ENCODE data around the gene HHATL. TPM values are rescaled to one million over a fixed set of nuclear protein-coding genes. Genes with fewer than 3 reads are reported as not detected.

HHATL gene
- total RNA-seq, 1 experiment from 2014 or later = 0.92 TPM

DNA sequence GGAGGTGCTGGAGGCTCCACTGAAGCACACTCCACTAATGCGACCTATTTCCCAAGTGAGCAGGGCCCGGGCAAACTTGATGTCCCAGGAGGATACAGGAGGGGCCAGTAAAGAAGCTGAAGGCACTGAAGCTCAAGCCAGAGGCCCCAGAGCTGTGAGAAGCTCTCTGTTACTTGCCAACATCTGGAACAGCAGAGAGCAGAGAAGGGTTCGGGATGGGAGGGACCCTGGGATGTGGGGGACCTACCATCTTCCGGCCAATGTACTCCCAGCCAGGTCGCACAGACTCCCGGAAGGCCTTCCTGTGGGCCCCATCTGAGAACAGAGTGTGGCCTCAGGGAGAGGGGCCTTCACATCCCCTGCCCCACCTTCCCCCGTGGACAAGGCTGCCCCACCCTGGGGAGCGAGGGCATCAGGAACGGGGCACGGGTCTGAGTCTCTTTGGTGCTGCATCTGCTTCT is 3.1 kb downstream of the HHATL start:
- POLR2A ChIA-PET = interaction anchor here (0.5 kb wide), 1 partner anchor 45 kb away, joined by 3 read pairs; no protein-coding TSS in a partner anchor
- H3K36me3 Mint-ChIP-seq = no peaks in the 10 kb centered on the region
- DNase-seq (ENCODE audit: low spot score) = no peak
- no peak overlapping the region for H3K27ac Mint-ChIP-seq
- ATAC-seq = no peak
- H3K4me3 Mint-ChIP-seq = no peak overlapping the region
- no peak for TF ChIP-seq NFE2L1 (CRISPR knock-in tag; IDR thresholded peaks at IDR 0.05)
- CTCF ChIA-PET = interaction anchor here (1.1 to 1.2 kb wide), 3 partner anchors 13 to 185 kb away, joined by 3 to 4 read pairs (median 3); no protein-coding TSS in a partner anchor
- H3K4me1 Mint-ChIP-seq = peaks cover 8% of the 10 kb centered on the region
- H3K9me3 Mint-ChIP-seq = no peaks in the 10 kb centered on the region
- H3K27me3 Mint-ChIP-seq (ENCODE audit: low read depth) = no peaks in the 10 kb centered on the region

DNA sequence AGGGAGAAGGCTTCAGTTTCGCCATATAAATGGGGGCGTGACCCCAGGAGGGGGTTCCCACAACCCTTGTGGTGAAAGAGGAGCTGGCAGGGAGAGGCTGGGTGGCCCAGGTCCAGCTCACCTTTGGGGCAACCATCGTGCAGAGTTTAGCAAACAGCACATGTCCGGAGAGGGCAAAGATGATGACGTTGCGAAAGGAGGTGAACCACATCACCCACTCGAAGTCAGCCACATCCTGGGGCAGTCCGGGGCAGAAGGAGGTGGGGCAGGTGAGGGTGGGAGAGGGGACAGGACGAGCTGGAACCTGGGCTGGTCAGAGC is 3.7 kb downstream of the HHATL start:
- Mint-ChIP-seq H3K36me3 (no peaks in the 10 kb centered on the region), H3K9me3 (no peaks in the 10 kb centered on the region), H3K4me1 (peaks cover 8% of the 10 kb centered on the region), H3K27me3 (ENCODE audit: low read depth) (no peaks in the 10 kb centered on the region), H3K27ac (no peak overlapping the region), H3K4me3 (no peak overlapping the region)
- no peak for ATAC-seq
- CTCF ChIA-PET = interaction anchor here (1.1 to 1.2 kb wide), 3 partner anchors 14 to 185 kb away, joined by 3 to 4 read pairs (median 3); no protein-coding TSS in a partner anchor
- POLR2A ChIA-PET = no interaction called here
- no peak for DNase-seq (ENCODE audit: low spot score)
- TF ChIP-seq HMGA2 (CRISPR knock-in tag; IDR thresholded peaks at IDR 0.05) (no peak), CBFB (CRISPR knock-in tag; IDR thresholded peaks at IDR 0.05; ENCODE audit: low read depth) (no peak), SOX15 (CRISPR knock-in tag; IDR thresholded peaks at IDR 0.05) (no peak), JAZF1 (CRISPR knock-in tag; IDR thresholded peaks at IDR 0.05) (no peak), ZNF263 (CRISPR knock-in tag; IDR thresholded peaks at IDR 0.05; ENCODE audit: low read depth) (no peak), GTF2I (CRISPR knock-in tag; conservative IDR thresholded peaks at IDR 0.05) (no peak), NFYB (CRISPR knock-in tag; conservative IDR thresholded peaks at IDR 0.05; ENCODE audit: low read depth) (no peak), FOXJ3 (CRISPR knock-in tag; IDR thresholded peaks at IDR 0.05; ENCODE audit: borderline replicate concordance) (no peak), ARID4B (CRISPR knock-in tag; IDR thresholded peaks at IDR 0.05; ENCODE audit: borderline replicate concordance) (no peak), STAT6 (CRISPR knock-in tag; conservative IDR thresholded peaks at IDR 0.05; ENCODE audit: low read depth) (no peak), TCF7 (CRISPR knock-in tag; IDR thresholded peaks at IDR 0.05; ENCODE audit: low read depth) (no peak), TEAD1 (CRISPR knock-in tag; IDR thresholded peaks at IDR 0.05) (no peak), TEAD4 (CRISPR knock-in tag; IDR thresholded peaks at IDR 0.05) (no peak), USF1 (CRISPR knock-in tag; IDR thresholded peaks at IDR 0.05) (no peak), GABPB1 (CRISPR knock-in tag; IDR thresholded peaks at IDR 0.05) (no peak), ATF6 (CRISPR knock-in tag; IDR thresholded peaks at IDR 0.05) (no peak)
- TF ChIP-seq, protein P1, sequence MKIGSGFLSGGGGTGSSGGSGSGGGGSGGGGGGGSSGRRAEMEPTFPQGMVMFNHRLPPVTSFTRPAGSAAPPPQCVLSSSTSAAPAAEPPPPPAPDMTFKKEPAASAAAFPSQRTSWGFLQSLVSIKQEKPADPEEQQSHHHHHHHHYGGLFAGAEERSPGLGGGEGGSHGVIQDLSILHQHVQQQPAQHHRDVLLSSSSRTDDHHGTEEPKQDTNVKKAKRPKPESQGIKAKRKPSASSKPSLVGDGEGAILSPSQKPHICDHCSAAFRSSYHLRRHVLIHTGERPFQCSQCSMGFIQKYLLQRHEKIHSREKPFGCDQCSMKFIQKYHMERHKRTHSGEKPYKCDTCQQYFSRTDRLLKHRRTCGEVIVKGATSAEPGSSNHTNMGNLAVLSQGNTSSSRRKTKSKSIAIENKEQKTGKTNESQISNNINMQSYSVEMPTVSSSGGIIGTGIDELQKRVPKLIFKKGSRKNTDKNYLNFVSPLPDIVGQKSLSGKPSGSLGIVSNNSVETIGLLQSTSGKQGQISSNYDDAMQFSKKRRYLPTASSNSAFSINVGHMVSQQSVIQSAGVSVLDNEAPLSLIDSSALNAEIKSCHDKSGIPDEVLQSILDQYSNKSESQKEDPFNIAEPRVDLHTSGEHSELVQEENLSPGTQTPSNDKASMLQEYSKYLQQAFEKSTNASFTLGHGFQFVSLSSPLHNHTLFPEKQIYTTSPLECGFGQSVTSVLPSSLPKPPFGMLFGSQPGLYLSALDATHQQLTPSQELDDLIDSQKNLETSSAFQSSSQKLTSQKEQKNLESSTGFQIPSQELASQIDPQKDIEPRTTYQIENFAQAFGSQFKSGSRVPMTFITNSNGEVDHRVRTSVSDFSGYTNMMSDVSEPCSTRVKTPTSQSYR (CRISPR knock-in tag; IDR thresholded peaks at IDR 0.05) = no peak
- TF ChIP-seq, protein P2, sequence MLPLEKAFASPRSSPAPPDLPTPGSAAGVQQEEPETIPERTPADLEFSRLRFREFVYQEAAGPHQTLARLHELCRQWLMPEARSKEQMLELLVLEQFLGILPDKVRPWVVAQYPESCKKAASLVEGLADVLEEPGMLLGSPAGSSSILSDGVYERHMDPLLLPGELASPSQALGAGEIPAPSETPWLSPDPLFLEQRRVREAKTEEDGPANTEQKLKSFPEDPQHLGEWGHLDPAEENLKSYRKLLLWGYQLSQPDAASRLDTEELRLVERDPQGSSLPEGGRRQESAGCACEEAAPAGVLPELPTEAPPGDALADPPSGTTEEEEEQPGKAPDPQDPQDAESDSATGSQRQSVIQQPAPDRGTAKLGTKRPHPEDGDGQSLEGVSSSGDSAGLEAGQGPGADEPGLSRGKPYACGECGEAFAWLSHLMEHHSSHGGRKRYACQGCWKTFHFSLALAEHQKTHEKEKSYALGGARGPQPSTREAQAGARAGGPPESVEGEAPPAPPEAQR (CRISPR knock-in tag; IDR thresholded peaks at IDR 0.05) = no peak
- TF ChIP-seq, protein P3, sequence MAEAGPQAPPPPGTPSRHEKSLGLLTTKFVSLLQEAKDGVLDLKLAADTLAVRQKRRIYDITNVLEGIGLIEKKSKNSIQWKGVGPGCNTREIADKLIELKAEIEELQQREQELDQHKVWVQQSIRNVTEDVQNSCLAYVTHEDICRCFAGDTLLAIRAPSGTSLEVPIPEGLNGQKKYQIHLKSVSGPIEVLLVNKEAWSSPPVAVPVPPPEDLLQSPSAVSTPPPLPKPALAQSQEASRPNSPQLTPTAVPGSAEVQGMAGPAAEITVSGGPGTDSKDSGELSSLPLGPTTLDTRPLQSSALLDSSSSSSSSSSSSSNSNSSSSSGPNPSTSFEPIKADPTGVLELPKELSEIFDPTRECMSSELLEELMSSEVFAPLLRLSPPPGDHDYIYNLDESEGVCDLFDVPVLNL (CRISPR knock-in tag; IDR thresholded peaks at IDR 0.05; ENCODE audit: borderline replicate concordance, low read depth) = no peak
